NCI-H1092 (cell line): Measurements from ENCODE around the gene UGDH.
"Not testable (repeated sequence)": the region's sequence is repeated elsewhere in the genome, so short reads cannot be mapped to it uniquely, and the experiment has no call there.

ENCODE experiments used
- DNase-seq: peaks from one replicate; lab custom pipeline; 2025; lab: John Stamatoyannopoulos, UW

UGDH gene

GRCh38 chr4:39527296-39528060 is at the start of gene UGDH:
Gene UGDH, minus strand, starts transcription at chr4:39527439. Its CDS starts 5,927 bp downstream, at chr4:39521512.
- DNase-seq, result peak; percentile 95

GRCh38 chr4:39574946-39575345 is 47.7 kb upstream of the UGDH start:
- no peak for DNase-seq

GRCh38 chr4:39571504-39571903 is 44.3 kb upstream of the UGDH start:
- DNase-seq, result no peak

- DNase-seq, result no peak
Observed at GRCh38 chr4:39571054-39571453, 43.8 kb upstream of the UGDH start.

- DNase-seq, result no peak
Observed at GRCh38 chr4:39569209-39569608, 42.0 kb upstream of the UGDH start.

- DNase-seq, result no peak
Observed at GRCh38 chr4:39568805-39569204, 41.6 kb upstream of the UGDH start.

- no peak for DNase-seq
Observed at GRCh38 chr4:39565878-39566600, 38.8 kb upstream of the UGDH start.

- DNase-seq, result no peak
Observed at GRCh38 chr4:39563346-39563847, 36.2 kb upstream of the UGDH start.

GRCh38 chr4:39562792-39563191 is 35.6 kb upstream of the UGDH start:
- no peak for DNase-seq

GRCh38 chr4:39559626-39560025 is 32.4 kb upstream of the UGDH start:
- no peak for DNase-seq

GRCh38 chr4:39555472-39555871 is 28.2 kb upstream of the UGDH start:
- DNase-seq, result no peak

- no peak for DNase-seq
Observed at GRCh38 chr4:39548425-39549067, 21.3 kb upstream of the UGDH start.

- DNase-seq, result no peak
Observed at GRCh38 chr4:39544580-39545315, 17.5 kb upstream of the UGDH start.

- DNase-seq, result not testable (repeated sequence)
Observed at GRCh38 chr4:39544080-39544479, 16.8 kb upstream of the UGDH start.

- no peak for DNase-seq
Observed at GRCh38 chr4:39543034-39543433, 15.8 kb upstream of the UGDH start.

- DNase-seq, result no peak
Observed at GRCh38 chr4:39542611-39543012, 15.4 kb upstream of the UGDH start.

- DNase-seq, result no peak
Observed at GRCh38 chr4:39541987-39542610, 14.9 kb upstream of the UGDH start.

GRCh38 chr4:39539089-39539611 is 11.9 kb upstream of the UGDH start:
- DNase-seq, result no peak

GRCh38 chr4:39533541-39533940 is 6.3 kb upstream of the UGDH start:
- no peak for DNase-seq

GRCh38 chr4:39532237-39532636 is 5.0 kb upstream of the UGDH start:
- not testable (repeated sequence) for DNase-seq

GRCh38 chr4:39530682-39531081 is 3.4 kb upstream of the UGDH start:
- no peak for DNase-seq
